ENCODE results near the gene ZBP1. TPM values are rescaled to one million over a fixed set of nuclear protein-coding genes. Genes with fewer than 3 reads are reported as not detected.

The ZBP1 gene
- total and polyA plus RNA-seq, 11 donors, result 0.15 to 1.7 (median 0.31) TPM; not detected in 6

DNA sequence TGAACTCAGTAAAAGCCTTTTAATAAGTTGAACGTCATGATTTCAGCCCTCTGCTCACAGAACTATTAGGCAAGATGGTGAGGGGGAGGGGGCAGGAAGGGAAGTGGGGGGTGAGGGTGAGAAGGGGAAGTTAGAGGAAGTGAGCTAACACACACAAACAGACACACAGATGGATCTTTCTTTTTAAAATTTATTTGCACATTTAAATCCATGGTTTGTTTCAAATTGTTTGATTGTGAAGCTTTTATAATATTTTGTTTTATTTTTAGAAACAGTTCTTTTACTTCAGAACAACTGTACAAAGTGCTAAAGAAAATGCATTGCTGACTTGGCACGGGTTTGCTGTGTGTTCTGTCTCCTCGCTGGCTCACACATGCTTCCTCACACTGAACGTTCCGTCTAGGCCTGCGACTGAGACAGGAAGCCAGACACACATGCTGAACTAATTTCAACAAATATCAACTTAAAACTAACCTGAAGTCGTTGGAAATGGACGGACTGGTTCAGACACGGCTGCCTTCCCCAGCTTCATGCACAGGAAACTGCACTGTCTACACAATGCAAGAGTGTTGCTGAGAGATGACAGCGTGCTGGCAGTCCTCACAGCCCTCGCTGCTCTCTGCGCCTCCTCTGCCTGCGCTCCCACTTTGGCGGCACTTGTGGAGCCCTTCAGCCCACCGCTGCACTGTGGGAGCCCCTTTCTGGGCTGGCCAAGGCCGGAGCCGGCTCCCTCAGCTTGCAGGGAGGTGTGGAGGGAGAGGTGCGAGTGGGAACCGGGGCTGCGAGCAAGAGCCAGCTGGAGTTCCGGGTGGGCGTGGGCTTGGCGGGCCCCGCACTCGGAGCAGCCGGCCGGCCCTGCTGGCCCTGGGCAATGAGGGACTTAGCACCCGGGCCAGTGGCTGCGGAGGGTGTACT, 8.1 kb upstream of the ZBP1 start:
- peaks cover 0 to 4% (median 0%) of the 10 kb centered on the region in 9 donors for H3K27me3 ChIP-seq
- peaks cover 0 to 40% (median 11%) of the 10 kb centered on the region in 12 donors for H3K4me1 ChIP-seq
- DNase-seq (peak in 4 of 5 donors; percentile 47 to 70 (median 68)), ATAC-seq (peak; percentile 85 to 93 (median 90))
- 35 to 60% (median 48%) methylated on average over 11 to 29 of the region's 29 CpGs for WGBS, 4 donors
- H3K36me3 ChIP-seq, result no peaks in the 10 kb centered on the region
- peak overlapping the region; percentile 56 to 93 (median 76) for H3K27ac ChIP-seq
- intact Hi-C loops (cut with DNase I), result loop anchor here in 1 of 10 donors (10.0 kb wide), 1 partner anchor 556 kb away; no protein-coding TSS in a partner anchor
- peak overlapping the region in 9 of 12 donors; percentile 0 to 42 (median 24) for H3K4me3 ChIP-seq
- no peak for TF ChIP-seq POLR2A (IDR thresholded peaks at IDR 0.05)
- TF ChIP-seq, protein P1, sequence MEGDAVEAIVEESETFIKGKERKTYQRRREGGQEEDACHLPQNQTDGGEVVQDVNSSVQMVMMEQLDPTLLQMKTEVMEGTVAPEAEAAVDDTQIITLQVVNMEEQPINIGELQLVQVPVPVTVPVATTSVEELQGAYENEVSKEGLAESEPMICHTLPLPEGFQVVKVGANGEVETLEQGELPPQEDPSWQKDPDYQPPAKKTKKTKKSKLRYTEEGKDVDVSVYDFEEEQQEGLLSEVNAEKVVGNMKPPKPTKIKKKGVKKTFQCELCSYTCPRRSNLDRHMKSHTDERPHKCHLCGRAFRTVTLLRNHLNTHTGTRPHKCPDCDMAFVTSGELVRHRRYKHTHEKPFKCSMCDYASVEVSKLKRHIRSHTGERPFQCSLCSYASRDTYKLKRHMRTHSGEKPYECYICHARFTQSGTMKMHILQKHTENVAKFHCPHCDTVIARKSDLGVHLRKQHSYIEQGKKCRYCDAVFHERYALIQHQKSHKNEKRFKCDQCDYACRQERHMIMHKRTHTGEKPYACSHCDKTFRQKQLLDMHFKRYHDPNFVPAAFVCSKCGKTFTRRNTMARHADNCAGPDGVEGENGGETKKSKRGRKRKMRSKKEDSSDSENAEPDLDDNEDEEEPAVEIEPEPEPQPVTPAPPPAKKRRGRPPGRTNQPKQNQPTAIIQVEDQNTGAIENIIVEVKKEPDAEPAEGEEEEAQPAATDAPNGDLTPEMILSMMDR (IDR thresholded peaks at IDR 0.05), result no peak
- peaks cover 0 to 14% (median 5%) of the 10 kb centered on the region in 12 donors for H3K9me3 ChIP-seq

DNA sequence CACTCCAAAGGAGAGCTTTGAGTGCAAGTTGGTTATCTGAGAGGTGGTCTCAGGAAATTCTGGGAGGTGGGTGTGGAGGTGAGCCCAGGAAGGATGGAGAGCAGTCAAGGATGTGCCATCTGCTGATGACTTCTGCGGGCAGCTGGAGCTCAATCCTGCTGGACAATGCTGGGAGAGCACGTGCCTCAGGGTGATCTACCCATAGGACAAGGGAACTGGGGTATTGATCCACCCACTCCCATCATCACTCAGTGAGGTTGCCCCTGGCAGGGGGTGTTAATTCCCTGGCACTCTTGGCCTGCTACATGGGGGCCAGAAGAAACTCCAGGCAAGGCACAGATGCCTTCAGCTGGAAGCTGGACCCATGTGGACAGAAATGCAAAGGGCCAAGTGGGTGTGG, 7.1 kb upstream of the ZBP1 start:
- Histone ChIP-seq H3K9me3 (peaks cover 0 to 14% (median 5%) of the 10 kb centered on the region in 12 donors), H3K27me3 (peaks cover 0 to 9% (median under 1%) of the 10 kb centered on the region in 9 donors), H3K4me1 (peaks cover 0 to 40% (median 11%) of the 10 kb centered on the region in 12 donors), H3K27ac (peak overlapping the region; percentile 56 to 93 (median 76)), H3K36me3 (no peaks in the 10 kb centered on the region), H3K4me3 (no peak overlapping the region)
- intact Hi-C loops (cut with DNase I), result loop anchor here in 1 of 10 donors (10.0 kb wide), 1 partner anchor 557 kb away; no protein-coding TSS in a partner anchor
- ATAC-seq (no peak), DNase-seq (peak in 1 of 5 donors; percentile 7)
- TF ChIP-seq POLR2A (IDR thresholded peaks at IDR 0.05), result no peak
- TF ChIP-seq, protein P1 (IDR thresholded peaks at IDR 0.05), result no peak
- 72 to 86% (median 74%) methylated on average over 2 of the region's 2 CpGs for WGBS, 4 donors

DNA sequence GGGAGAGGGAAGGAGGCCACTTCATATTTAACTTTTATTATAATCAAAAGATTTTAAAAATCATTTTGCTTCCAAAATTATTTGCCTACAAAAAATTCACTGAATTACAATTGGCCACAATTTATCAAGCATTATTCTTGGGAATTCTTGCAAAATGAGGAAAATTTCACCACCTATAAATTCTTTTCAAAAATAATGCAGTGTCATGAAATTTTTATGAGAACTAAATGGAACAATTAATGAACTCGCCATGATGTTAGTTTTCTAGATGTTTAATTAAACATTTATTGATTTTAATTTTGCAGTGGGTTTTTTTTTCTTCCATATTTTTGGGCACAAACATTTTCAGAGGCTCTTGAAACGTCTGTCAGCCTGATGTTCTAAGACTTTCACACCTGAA, 5.8 kb upstream of the ZBP1 start:
- H3K27me3 ChIP-seq, result peaks cover 0 to 15% (median 0%) of the 10 kb centered on the region in 9 donors
- TF ChIP-seq, protein P1 (IDR thresholded peaks at IDR 0.05), result no peak
- TF ChIP-seq POLR2A (IDR thresholded peaks at IDR 0.05), result no peak
- H3K27ac ChIP-seq, result no peak overlapping the region
- WGBS, 4 donors, result 84 to 92% (median 89%) methylated on average over 2 of the region's 2 CpGs
- H3K36me3 ChIP-seq, result no peaks in the 10 kb centered on the region
- peaks cover 0 to 14% (median 5%) of the 10 kb centered on the region in 12 donors for H3K9me3 ChIP-seq
- ATAC-seq (no peak), DNase-seq (no peak)
- no peak overlapping the region for H3K4me3 ChIP-seq
- H3K4me1 ChIP-seq, result peaks cover 0 to 46% (median 11%) of the 10 kb centered on the region in 12 donors
- intact Hi-C loops (cut with DNase I), result loop anchor here in 1 of 10 donors (10.0 kb wide), 1 partner anchor 559 kb away; no protein-coding TSS in a partner anchor
